HepG2 (cell line): ENCODE measurements around the gene RAB34.

Experiments
- ESRRA ChIP-seq: sonication (generic); formaldehyde crosslinking; IDR thresholded peaks from 2 replicates; pipeline ENCODE4 v1.5.1; 2020; ENCODE audit warnings: mild to moderate bottlenecking, low read depth, missing genetic modification reagents
- GABPB1 ChIP-seq: IDR thresholded peaks from 2 replicates; pipeline ENCODE4 v1.6.1; 2016; ENCODE audit warnings: mild to moderate bottlenecking, missing genetic modification reagents, moderate library complexity, missing compliant biosample characterization
- MTA3 ChIP-seq: sonication (generic); formaldehyde crosslinking; IDR thresholded peaks from 2 replicates; pipeline ENCODE4 v1.4.0; 2020; ENCODE audit warnings: missing genetic modification reagents
- NFIC ChIP-seq: IDR thresholded peaks from 2 replicates; pipeline ENCODE4 v1.6.1; 2012; ENCODE audit warnings: mild to moderate bottlenecking, low read length, inconsistent platforms
- SALL2 ChIP-seq: sonication (generic); formaldehyde crosslinking; IDR thresholded peaks from 2 replicates; pipeline ENCODE4 v1.8.1; 2023; ENCODE audit warnings: mild to moderate bottlenecking, missing genetic modification reagents, inconsistent platforms
- TF ChIP-seq, protein P1 (sequence below): sonication (generic); formaldehyde crosslinking; IDR thresholded peaks from 2 replicates; pipeline ENCODE4 v1.5.0; 2020; ENCODE audit warnings: mild to moderate bottlenecking, missing genetic modification reagents, moderate library complexity
- TF ChIP-seq, protein P2 (sequence below): sonication (generic); formaldehyde crosslinking; IDR thresholded peaks from 2 replicates; pipeline ENCODE4 v1.4.0; 2020; ENCODE audit warnings: missing genetic modification reagents

- TF ChIP-seq NFIC (no peak), ESRRA (CRISPR knock-in tag) (no peak), MTA3 (CRISPR knock-in tag) (no peak), SALL2 (CRISPR knock-in tag) (no peak), GABPB1 (no peak)
- TF ChIP-seq, protein P1, sequence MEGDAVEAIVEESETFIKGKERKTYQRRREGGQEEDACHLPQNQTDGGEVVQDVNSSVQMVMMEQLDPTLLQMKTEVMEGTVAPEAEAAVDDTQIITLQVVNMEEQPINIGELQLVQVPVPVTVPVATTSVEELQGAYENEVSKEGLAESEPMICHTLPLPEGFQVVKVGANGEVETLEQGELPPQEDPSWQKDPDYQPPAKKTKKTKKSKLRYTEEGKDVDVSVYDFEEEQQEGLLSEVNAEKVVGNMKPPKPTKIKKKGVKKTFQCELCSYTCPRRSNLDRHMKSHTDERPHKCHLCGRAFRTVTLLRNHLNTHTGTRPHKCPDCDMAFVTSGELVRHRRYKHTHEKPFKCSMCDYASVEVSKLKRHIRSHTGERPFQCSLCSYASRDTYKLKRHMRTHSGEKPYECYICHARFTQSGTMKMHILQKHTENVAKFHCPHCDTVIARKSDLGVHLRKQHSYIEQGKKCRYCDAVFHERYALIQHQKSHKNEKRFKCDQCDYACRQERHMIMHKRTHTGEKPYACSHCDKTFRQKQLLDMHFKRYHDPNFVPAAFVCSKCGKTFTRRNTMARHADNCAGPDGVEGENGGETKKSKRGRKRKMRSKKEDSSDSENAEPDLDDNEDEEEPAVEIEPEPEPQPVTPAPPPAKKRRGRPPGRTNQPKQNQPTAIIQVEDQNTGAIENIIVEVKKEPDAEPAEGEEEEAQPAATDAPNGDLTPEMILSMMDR, result peak; percentile 79
- TF ChIP-seq, protein P2, sequence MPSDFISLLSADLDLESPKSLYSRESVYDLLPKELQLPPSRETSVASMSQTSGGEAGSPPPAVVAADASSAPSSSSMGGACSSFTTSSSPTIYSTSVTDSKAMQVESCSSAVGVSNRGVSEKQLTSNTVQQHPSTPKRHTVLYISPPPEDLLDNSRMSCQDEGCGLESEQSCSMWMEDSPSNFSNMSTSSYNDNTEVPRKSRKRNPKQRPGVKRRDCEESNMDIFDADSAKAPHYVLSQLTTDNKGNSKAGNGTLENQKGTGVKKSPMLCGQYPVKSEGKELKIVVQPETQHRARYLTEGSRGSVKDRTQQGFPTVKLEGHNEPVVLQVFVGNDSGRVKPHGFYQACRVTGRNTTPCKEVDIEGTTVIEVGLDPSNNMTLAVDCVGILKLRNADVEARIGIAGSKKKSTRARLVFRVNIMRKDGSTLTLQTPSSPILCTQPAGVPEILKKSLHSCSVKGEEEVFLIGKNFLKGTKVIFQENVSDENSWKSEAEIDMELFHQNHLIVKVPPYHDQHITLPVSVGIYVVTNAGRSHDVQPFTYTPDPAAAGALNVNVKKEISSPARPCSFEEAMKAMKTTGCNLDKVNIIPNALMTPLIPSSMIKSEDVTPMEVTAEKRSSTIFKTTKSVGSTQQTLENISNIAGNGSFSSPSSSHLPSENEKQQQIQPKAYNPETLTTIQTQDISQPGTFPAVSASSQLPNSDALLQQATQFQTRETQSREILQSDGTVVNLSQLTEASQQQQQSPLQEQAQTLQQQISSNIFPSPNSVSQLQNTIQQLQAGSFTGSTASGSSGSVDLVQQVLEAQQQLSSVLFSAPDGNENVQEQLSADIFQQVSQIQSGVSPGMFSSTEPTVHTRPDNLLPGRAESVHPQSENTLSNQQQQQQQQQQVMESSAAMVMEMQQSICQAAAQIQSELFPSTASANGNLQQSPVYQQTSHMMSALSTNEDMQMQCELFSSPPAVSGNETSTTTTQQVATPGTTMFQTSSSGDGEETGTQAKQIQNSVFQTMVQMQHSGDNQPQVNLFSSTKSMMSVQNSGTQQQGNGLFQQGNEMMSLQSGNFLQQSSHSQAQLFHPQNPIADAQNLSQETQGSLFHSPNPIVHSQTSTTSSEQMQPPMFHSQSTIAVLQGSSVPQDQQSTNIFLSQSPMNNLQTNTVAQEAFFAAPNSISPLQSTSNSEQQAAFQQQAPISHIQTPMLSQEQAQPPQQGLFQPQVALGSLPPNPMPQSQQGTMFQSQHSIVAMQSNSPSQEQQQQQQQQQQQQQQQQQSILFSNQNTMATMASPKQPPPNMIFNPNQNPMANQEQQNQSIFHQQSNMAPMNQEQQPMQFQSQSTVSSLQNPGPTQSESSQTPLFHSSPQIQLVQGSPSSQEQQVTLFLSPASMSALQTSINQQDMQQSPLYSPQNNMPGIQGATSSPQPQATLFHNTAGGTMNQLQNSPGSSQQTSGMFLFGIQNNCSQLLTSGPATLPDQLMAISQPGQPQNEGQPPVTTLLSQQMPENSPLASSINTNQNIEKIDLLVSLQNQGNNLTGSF (CRISPR knock-in tag), result no peak
These were observed 32.7 kb downstream of the RAB34 start for GRCh38 chr17:28684963-28685362.
